ENCODE results near the gene ARID3B. TPM values are rescaled to one million over a fixed set of nuclear protein-coding genes. Genes with fewer than 3 reads are reported as not detected.

ARID3B gene
- polyA plus RNA-seq, 1 of the 3 experiments (the other 2 are of a cell fraction): 3.0 TPM

- Histone ChIP-seq H3K9ac (no peak overlapping the region), H3K79me2 (ENCODE audit: insufficient read depth) (no peaks in the 10 kb centered on the region), H4K20me1 (ENCODE audit: insufficient read depth) (no peaks in the 10 kb centered on the region), H3K36me3 (replicated peaks in 1 of 2; ENCODE audit: control insufficient read depth in 1 of 2, insufficient read depth in 2 of 2, low read length in 1 of 2) (no peaks in the 10 kb centered on the region), H3K9me2 (no peaks in the 10 kb centered on the region), H3F3A (replicated peaks; ENCODE audit: insufficient read depth) (peaks cover 12% of the 10 kb centered on the region), H2AFZ (ENCODE audit: low read depth) (no peak overlapping the region), H3K27me3 (ENCODE audit: insufficient read depth) (no peaks in the 10 kb centered on the region), H3K4me1 (ENCODE audit: control insufficient read depth in 1 of 2, insufficient read depth in 2 of 2, low read depth in 1 of 2, low read length in 1 of 2) (no peaks in the 10 kb centered on the region; a peak in 1 of 4 replicates), H3K4me2 (no peak overlapping the region), H3K9me3 (no peaks in the 10 kb centered on the region), H3K4me3 (ENCODE audit: low read depth in 2 of 2, low read length in 1 of 2) (no peak overlapping the region), H3K27ac (ENCODE audit: low read depth in 2 of 2, low read length in 1 of 2) (no peak overlapping the region)
- ChIA-PET POLR2A (no interaction called here), CTCF (interaction anchor here (1.1 kb wide), 1 partner anchor 13 kb away, joined by 4 read pairs; no protein-coding TSS in a partner anchor)
- TF ChIP-seq POLR2AphosphoS5 (IDR thresholded peaks at IDR 0.05; ENCODE audit: low read depth, low read length): no peak
- no peak for TF ChIP-seq GABPA (IDR thresholded peaks at IDR 0.05; ENCODE audit: low read depth)
- no peak for TF ChIP-seq TEAD4 (IDR thresholded peaks at IDR 0.05; ENCODE audit: borderline replicate concordance, insufficient read depth)
- TF ChIP-seq ELF1 (IDR thresholded peaks at IDR 0.05): no peak
- no peak for TF ChIP-seq PBX3 (IDR thresholded peaks at IDR 0.05)
- no peak for TF ChIP-seq FOXJ3 (CRISPR knock-in tag; IDR thresholded peaks at IDR 0.05)
- TF ChIP-seq USF1 (IDR thresholded peaks at IDR 0.05; ENCODE audit: borderline replicate concordance, low read depth): no peak
- TF ChIP-seq CHD2 (IDR thresholded peaks at IDR 0.05; ENCODE audit: low read length, partially characterized antibody): no peak
- TF ChIP-seq ZBTB33 (IDR thresholded peaks at IDR 0.05; ENCODE audit: borderline replicate concordance, low read depth): no peak
- TF ChIP-seq FOSL2 (IDR thresholded peaks at IDR 0.05; ENCODE audit: borderline replicate concordance, low read depth): no peak
- no peak for TF ChIP-seq EZH2phosphoT487 (IDR thresholded peaks at IDR 0.05; ENCODE audit: borderline replicate concordance, low read depth)
- TF ChIP-seq NFIC (IDR thresholded peaks at IDR 0.05; ENCODE audit: borderline replicate concordance): no peak
- no peak for TF ChIP-seq REST (IDR thresholded peaks at IDR 0.05; ENCODE audit: low read depth, low read length)
- DNase-seq: no peak
- WGBS (ENCODE audit: low lambda C conversion rate): 84% methylated on average over 3 of the region's 3 CpGs
Measured at GRCh38 chr15:74502301-74502700, 38.7 kb upstream of the ARID3B start.

All from SK-N-SH (cell line).